WERI-Rb-1 (cell line): ENCODE data around the gene LONRF3.
"Not testable (repeated sequence)": the region's sequence is repeated elsewhere in the genome, so short reads cannot be mapped to it uniquely, and the experiment has no call there.

Experiments used
- DNase-seq: peaks from one replicate; pipeline ENCODE4 v3.0.0-alpha.2; 2020
- H3K27ac ChIP-seq: fragments of 250-450 bp; sonication (Bioruptor Pico); 2 replicates; pipeline ENCODE4 v1.5.1; 2020; ENCODE audit warnings: mild to moderate bottlenecking, moderate library complexity
- H3K27me3 ChIP-seq: fragments of 250-450 bp; sonication (Bioruptor Pico); 2 replicates; pipeline ENCODE4 v1.5.1; 2021; ENCODE audit warnings: mild to moderate bottlenecking, low read depth, moderate library complexity; ENCODE audit not compliant: insufficient read depth, severe bottlenecking
- H3K36me3 ChIP-seq: fragments of 250-450 bp; sonication (Bioruptor Pico); 2 replicates; pipeline ENCODE4 v1.5.1; 2020; ENCODE audit warnings: mild to moderate bottlenecking, moderate library complexity
- H3K4me3 ChIP-seq: 2 replicates; pipeline ENCODE4 v1.5.1; 2011; ENCODE audit warnings: low read depth, mild to moderate bottlenecking, control low read depth, low read length
- H3K9me3 ChIP-seq: fragments of 250-450 bp; sonication (Bioruptor Pico); 2 replicates; pipeline ENCODE4 v1.5.1; 2021; ENCODE audit warnings: mild to moderate bottlenecking, moderate library complexity; ENCODE audit not compliant: severe bottlenecking
- CTCF ChIP-seq: IDR thresholded peaks from 2 replicates; pipeline ENCODE4 v1.5.1; 2011; ENCODE audit warnings: low read depth, mild to moderate bottlenecking, control low read depth, inconsistent platforms, low read length

Gene LONRF3

DNA sequence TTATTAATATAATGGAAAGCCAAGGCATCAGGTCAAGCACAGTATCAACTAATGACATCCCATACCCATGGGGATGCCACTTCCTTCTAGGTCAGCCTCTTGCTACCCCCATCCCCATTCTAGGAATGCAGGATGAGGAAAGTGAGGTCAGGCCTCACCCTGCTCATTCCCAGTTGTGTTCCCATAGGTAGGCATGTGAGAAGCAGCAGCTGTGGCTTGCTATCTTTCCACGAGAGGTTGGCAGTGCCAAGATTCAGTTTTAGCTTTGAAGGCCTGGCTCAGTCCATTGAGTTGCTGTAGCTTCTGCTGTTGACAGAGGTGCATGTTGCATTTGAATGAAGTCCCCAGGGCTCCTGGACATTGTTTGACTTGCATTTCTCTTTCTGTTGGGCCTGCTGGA, 15.5 kb downstream of the LONRF3 start:
- DNase-seq = no peak
- peaks cover 34% of the 10 kb centered on the region for H3K27me3 ChIP-seq
- no peak overlapping the region for H3K4me3 ChIP-seq
- TF ChIP-seq CTCF = no peak
- no peaks in the 10 kb centered on the region for H3K36me3 ChIP-seq
- H3K27ac ChIP-seq = no peak overlapping the region
- H3K9me3 ChIP-seq = no peaks in the 10 kb centered on the region

- no peak overlapping the region for H3K27ac ChIP-seq
- no peak for TF ChIP-seq CTCF
- H3K4me3 ChIP-seq = no peak overlapping the region
- peaks cover 31% of the 10 kb centered on the region for H3K27me3 ChIP-seq
- no peaks in the 10 kb centered on the region for H3K9me3 ChIP-seq
- no peak for DNase-seq
- H3K36me3 ChIP-seq = no peaks in the 10 kb centered on the region
Measured at GRCh38 chrX:118990512-118991227, 16.3 kb downstream of the LONRF3 start.

GRCh38 chrX:118992441-118993121, 18.2 kb downstream of the LONRF3 start:
- H3K36me3 ChIP-seq, H3K27ac ChIP-seq, H3K4me3 ChIP-seq, H3K9me3 ChIP-seq, DNase-seq: not testable (repeated sequence)
- peaks cover 23% of the 10 kb centered on the region for H3K27me3 ChIP-seq

DNA sequence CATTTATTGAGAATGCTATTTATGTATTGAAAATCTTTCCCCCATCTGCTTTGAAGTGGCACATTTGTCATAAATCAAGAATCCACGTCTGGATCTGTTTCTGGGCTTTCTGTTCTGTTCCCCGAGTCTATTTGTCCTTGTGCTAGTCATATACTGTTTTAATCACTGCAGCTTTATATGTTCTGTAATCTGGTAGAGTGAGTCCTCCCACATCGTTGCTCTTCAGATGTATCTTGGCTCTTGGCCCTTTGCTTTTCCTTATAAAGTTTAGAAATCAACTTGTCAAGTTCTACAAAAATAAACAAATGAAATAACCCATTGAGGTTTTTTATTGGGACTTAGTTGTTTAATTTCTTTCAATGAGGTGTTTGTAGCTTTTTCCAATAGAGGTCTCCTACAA, 29.0 kb downstream of the LONRF3 start:
- Histone ChIP-seq H3K9me3 (no peaks in the 10 kb centered on the region), H3K27me3 (peaks cover 2% of the 10 kb centered on the region), H3K4me3 (no peak overlapping the region), H3K36me3 (no peaks in the 10 kb centered on the region), H3K27ac (no peak overlapping the region)
- no peak for DNase-seq
- no peak for TF ChIP-seq CTCF

- peak; percentile 49 for DNase-seq
- no peak overlapping the region for H3K27ac ChIP-seq
- H3K4me3 ChIP-seq = no peak overlapping the region
- H3K27me3 ChIP-seq = peaks cover 2% of the 10 kb centered on the region
- no peaks in the 10 kb centered on the region for H3K9me3 ChIP-seq
- TF ChIP-seq CTCF = peak; percentile 96
- no peaks in the 10 kb centered on the region for H3K36me3 ChIP-seq
Measured at GRCh38 chrX:119004920-119005524, 30.6 kb downstream of the LONRF3 start.

DNA sequence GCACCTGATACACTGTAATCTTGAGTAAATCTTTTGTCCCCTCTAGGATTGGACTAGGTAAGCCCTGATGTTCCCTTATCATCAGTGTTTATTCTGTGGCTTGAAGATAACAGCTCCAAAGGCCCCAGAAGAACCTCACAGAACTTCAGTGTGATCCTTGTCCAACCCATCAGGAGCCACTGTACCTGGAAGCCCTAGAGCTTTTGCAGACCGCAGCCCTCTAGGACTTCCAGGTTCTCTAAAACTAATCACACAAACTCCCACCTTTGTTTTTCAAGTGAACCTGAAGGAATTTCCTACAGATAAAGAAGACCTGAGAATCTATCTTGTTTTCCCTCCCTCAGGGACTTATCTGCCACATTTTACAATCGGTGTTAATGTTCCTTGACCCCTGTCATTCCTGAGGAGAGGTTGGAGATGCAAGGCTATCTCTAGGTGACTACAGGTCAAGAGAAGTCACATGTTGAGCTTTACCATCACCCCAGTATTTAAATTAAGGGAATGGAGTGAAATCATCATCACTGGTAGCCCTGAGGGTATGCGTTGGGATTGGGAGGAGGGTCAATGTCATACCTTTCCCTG, 32.9 kb downstream of the LONRF3 start:
- Histone ChIP-seq H3K27me3 (peaks cover 9% of the 10 kb centered on the region), H3K9me3 (no peaks in the 10 kb centered on the region), H3K27ac (no peak overlapping the region), H3K36me3 (no peaks in the 10 kb centered on the region), H3K4me3 (no peak overlapping the region)
- TF ChIP-seq CTCF = no peak
- DNase-seq = no peak
